Right lobe of liver (tissue), 6 donors: ENCODE results near the gene SNUPN. TPM values are rescaled to one million over a fixed set of nuclear protein-coding genes. Genes with fewer than 3 reads are reported as not detected.

Source experiments
- ATAC-seq, 4 donors: fragments of 200-7000 bp; cut with Tn5 transposase; one replicate each; pipeline ENCODE4 v1.9.1; 2020; ENCODE audit warnings: mild to moderate bottlenecking in 4 of 4, moderate library complexity in 4 of 4
- DNase-seq, 3 donors: peaks; one replicate each; pipeline ENCODE4 v3.0.0-alpha.2; 2020
- H3K27ac ChIP-seq, 3 donors: fragments of 200-600 bp; one replicate each; pipeline ENCODE4 v1.8.0; 2022
- H3K27me3 ChIP-seq, 2 donors: fragments of 200-600 bp; one replicate each; pipeline ENCODE4 v1.8.0; 2022
- H3K36me3 ChIP-seq, 4 donors: fragments of 200-600 bp; sonication (generic) in 1 of 4; one replicate each; pipeline versions ENCODE4 v1.5.1 to v1.8.0; 2017 to 2022; ENCODE audit warnings: control low read depth in 1 of 4
- H3K4me1 ChIP-seq, 4 donors: fragments of 200-600 bp; sonication (generic) in 1 of 4; one replicate each; pipeline versions ENCODE4 v1.5.1 to v1.8.0; 2017 to 2022; ENCODE audit warnings: control low read depth in 1 of 4
- H3K4me3 ChIP-seq, 3 donors: fragments of 200-600 bp; one replicate each; pipeline ENCODE4 v1.8.0; 2022
- H3K9me3 ChIP-seq, 4 donors: fragments of 200-600 bp; sonication (generic) in 1 of 4; one replicate each; pipeline versions ENCODE4 v1.5.1 to v1.8.0; 2017 to 2022; ENCODE audit warnings: control low read depth in 1 of 4
- POLR2A ChIP-seq: fragments of 450-650 bp; IDR thresholded peaks from one replicate; pipeline ENCODE4 v1.6.1; 2017; ENCODE audit warnings: antibody characterized with exemption, mild to moderate bottlenecking
- WGBS: methylation state at CpG from one replicate; pipeline ENCODE4 v1.1.6; 2018; ENCODE audit warnings: low coverage, low lambda C conversion rate; ENCODE audit not compliant: insufficient coverage; ENCODE audit errors: missing lambda C conversion rate; 5-methylcytosine and 5-hydroxymethylcytosine counted together
- intact Hi-C, 2 donors: fragments of 100-400 bp; cut with DNase I; formaldehyde crosslinking; loops; one replicate each; pipeline versions ENCODE4 v1.11.2 to v1.14.1; 2022
- total RNA-seq, 6 experiments: library from RNA; depleted of rRNA in 2 of 6; stranded (reverse); fragments of >200 nt in 2 of 6; fragmentation: NEBNext Ultra II Directional in 3 of 6; extraction: Animal tissue kit (Norgen Biotek cat#: 25700) in 3 of 6; gene quantifications; one replicate each; pipeline versions ENCODE4 v1.1.0 to v1.2.4, GENCODE V29; 2016 to 2023
- TF ChIP-seq, protein P1 (sequence below), 4 donors: fragments of 200-600 bp in 3 of 4; fragments of 450-650 bp in 1 of 4; IDR thresholded peaks; one replicate each; pipeline versions ENCODE4 v1.5.1 to v1.8.0; 2016 to 2022; ENCODE audit warnings: antibody characterized with exemption in 4 of 4, mild to moderate bottlenecking in 2 of 4
- donor health status: DM: no; HTN: yes; CAD: no.
- donor health status: DM: no; HTN: no; CAD: no.
- donor health status: DM: no; HTN: no; CAD: no.
- donor health status: DM: no; HTN: yes; CAD: no.
- donor health status: DM: no; HTN: yes; CAD: no.

Gene SNUPN
- total RNA-seq, 6 experiments from 2014 or later: 11.1 to 19.4 (median 13.3) TPM

DNA sequence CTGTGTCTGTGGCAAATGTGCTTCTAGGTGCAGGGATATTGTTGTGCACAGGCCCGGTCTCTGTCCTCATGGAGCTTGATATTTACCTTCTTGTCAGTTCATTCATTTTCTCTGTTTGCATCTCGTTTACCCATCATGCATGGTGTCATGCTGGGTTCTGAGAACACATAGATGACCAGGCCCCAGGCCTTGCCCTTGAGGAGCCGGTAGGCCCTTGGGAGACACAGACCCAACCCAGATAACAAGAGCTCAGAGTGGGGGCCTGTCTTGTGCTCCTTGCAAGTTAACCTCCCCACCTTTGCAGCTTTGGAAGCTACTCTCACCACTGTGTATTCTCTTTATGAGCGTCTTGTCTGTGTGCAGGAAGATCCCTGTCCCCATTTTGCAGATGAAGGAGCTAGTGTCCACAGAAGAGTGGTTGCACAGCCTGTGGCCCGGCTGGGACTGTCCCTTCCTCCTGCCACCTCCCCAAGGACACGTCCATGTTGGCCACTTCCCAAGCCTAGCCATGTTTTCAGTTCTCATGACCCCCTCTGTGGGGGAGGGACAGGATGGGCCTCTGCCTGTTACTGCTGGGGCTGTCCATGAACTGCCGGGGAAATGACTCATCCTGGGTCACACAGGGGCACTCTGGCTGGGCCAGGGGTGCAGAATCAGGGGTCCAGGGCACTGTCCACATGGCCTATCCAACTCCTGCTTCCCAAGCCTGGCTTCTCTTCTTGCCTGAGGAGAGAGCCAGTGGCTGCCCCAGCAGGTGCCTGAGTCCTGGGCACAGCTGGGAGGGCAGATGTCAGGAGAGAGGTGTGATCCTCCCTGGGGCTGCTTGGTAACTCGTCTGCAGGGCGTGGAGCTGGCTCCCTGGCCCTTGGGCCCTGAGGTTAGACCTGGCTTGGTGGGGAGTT, 25.6 kb upstream of the SNUPN start:
- intact Hi-C loops: no loop called here
- no peaks in the 10 kb centered on the region for H3K27me3 ChIP-seq
- peaks cover 0 to 38% (median 18%) of the 10 kb centered on the region in 4 donors for H3K4me1 ChIP-seq
- no peak for TF ChIP-seq POLR2A
- TF ChIP-seq, protein P1, sequence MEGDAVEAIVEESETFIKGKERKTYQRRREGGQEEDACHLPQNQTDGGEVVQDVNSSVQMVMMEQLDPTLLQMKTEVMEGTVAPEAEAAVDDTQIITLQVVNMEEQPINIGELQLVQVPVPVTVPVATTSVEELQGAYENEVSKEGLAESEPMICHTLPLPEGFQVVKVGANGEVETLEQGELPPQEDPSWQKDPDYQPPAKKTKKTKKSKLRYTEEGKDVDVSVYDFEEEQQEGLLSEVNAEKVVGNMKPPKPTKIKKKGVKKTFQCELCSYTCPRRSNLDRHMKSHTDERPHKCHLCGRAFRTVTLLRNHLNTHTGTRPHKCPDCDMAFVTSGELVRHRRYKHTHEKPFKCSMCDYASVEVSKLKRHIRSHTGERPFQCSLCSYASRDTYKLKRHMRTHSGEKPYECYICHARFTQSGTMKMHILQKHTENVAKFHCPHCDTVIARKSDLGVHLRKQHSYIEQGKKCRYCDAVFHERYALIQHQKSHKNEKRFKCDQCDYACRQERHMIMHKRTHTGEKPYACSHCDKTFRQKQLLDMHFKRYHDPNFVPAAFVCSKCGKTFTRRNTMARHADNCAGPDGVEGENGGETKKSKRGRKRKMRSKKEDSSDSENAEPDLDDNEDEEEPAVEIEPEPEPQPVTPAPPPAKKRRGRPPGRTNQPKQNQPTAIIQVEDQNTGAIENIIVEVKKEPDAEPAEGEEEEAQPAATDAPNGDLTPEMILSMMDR (IDR thresholded peaks at IDR 0.05): no peak
- peak overlapping the region; percentile 9 to 32 (median 17) for H3K4me3 ChIP-seq
- WGBS: 33% methylated on average over 6 of the region's 9 CpGs
- H3K9me3 ChIP-seq: no peaks in the 10 kb centered on the region
- peak; percentile 9 to 65 (median 36) for ATAC-seq
- H3K36me3 ChIP-seq: no peaks in the 10 kb centered on the region
- H3K27ac ChIP-seq: peak overlapping the region; percentile 16 to 57 (median 33)
- peak; percentile 73 to 90 (median 77) for DNase-seq

DNA sequence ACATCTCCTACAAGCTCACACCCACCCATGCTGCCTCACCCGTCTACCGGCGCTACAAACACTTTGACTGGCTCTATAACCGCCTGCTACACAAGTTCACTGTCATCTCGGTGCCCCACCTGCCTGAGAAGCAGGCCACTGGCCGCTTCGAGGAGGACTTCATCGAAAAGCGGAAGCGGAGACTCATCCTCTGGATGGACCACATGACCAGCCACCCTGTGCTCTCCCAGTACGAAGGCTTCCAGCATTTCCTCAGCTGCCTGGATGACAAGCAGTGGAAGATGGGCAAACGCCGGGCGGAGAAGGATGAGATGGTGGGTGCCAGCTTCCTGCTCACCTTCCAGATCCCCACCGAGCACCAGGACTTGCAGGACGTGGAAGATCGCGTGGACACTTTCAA, 24.3 kb upstream of the SNUPN start:
- Histone ChIP-seq H3K4me3 (peak overlapping the region in 1 of 3 donors; percentile 32), H3K27me3 (no peaks in the 10 kb centered on the region), H3K4me1 (peaks cover 0 to 41% (median 18%) of the 10 kb centered on the region in 4 donors), H3K9me3 (no peaks in the 10 kb centered on the region), H3K36me3 (no peaks in the 10 kb centered on the region), H3K27ac (no peak overlapping the region)
- no peak for ATAC-seq
- intact Hi-C loops: no loop called here
- no peak for DNase-seq
- WGBS: 96% methylated on average over 12 of the region's 18 CpGs
- TF ChIP-seq, protein P1 (IDR thresholded peaks at IDR 0.05): no peak
- no peak for TF ChIP-seq POLR2A

DNA sequence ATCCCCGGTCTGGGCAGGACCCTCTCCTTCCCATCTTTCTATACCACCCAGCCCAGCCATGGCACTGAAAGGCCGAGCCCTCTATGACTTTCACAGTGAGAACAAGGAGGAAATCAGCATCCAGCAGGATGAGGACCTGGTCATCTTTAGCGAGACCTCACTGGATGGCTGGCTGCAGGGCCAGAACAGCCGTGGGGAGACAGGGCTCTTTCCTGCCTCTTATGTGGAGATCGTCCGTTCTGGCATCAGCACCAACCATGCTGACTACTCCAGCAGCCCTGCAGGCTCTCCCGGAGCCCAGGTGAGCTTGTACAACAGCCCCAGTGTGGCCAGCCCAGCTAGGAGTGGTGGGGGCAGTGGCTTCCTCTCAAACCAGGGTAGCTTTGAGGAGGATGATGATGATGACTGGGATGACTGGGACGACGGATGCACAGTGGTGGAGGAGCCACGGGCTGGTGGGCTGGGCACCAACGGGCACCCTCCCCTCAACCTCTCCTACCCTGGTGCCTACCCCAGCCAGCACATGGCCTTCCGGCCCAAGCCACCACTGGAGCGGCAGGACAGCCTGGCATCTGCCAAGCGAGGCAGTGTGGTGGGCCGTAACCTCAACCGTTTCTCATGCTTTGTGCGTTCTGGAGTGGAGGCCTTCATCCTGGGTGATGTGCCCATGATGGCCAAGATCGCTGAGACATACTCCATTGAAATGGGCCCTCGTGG, 23.7 kb upstream of the SNUPN start:
- peak overlapping the region; percentile 65 to 94 (median 92) for H3K4me3 ChIP-seq
- H3K27me3 ChIP-seq: no peaks in the 10 kb centered on the region
- no peaks in the 10 kb centered on the region for H3K36me3 ChIP-seq
- ATAC-seq (no peak), DNase-seq (no peak)
- WGBS: 63% methylated on average over 3 of the region's 19 CpGs
- H3K27ac ChIP-seq: peak overlapping the region in 1 of 3 donors; percentile 85
- TF ChIP-seq POLR2A: no peak
- TF ChIP-seq, protein P1 (IDR thresholded peaks at IDR 0.05): no peak
- peaks cover 0 to 41% (median 18%) of the 10 kb centered on the region in 4 donors for H3K4me1 ChIP-seq
- no peaks in the 10 kb centered on the region for H3K9me3 ChIP-seq
- intact Hi-C loops: no loop called here

DNA sequence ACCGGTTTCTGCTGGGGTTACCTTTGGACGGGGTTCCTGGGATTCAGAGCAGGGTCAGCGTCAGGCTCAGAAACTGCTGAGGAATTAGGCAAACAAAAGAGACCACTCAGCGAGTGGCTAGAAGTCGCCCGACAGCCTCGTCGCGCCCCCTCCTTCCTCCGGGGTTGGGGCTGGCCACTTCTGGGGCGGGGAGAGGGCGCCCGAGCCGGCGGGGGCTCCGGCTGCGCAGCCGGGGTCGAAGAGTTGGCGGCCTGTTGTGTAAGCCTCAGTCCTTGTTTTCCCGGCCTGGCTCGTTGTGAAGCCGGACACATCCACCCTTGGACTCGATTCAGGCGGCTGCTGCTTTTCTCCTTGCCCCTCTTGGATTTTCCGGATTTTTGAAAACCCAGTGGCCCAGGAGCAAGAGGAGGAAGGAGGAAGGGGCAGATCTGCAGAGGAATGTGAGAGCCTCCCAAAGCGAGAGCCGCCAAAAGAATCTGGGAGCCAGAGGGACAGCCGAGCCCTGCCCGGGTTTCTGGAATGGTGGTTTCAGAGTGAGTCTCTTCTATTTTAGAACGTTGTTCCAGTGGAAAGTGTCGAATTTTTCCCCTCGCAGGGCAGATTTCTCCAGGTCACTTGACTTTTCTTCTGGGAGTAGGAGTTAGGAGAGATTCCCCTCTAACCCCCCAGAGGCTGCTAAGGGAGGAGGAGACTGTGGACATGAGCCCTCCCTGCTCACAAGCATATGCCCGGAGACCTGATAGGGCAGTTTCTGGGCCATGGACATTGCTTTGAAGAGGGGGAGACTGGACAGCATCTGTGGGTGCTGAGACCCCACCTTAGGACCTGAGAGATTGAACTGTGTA, 22.9 kb upstream of the SNUPN start:
- peak overlapping the region; percentile 85 to 98 (median 96) for H3K27ac ChIP-seq
- H3K36me3 ChIP-seq: no peaks in the 10 kb centered on the region
- peaks cover 0 to 41% (median 18%) of the 10 kb centered on the region in 4 donors for H3K4me1 ChIP-seq
- no peaks in the 10 kb centered on the region for H3K9me3 ChIP-seq
- peak overlapping the region; percentile 65 to 94 (median 92) for H3K4me3 ChIP-seq
- peak; percentile 13 to 44 (median 38) for ATAC-seq
- TF ChIP-seq POLR2A: no peak
- TF ChIP-seq, protein P1 (IDR thresholded peaks at IDR 0.05): no peak
- DNase-seq: peak in 2 of 3 donors; percentile 53 to 72
- intact Hi-C loops: no loop called here
- H3K27me3 ChIP-seq: no peaks in the 10 kb centered on the region
- WGBS: 2% methylated on average over 24 of the region's 34 CpGs
